HG03066 (cell line): ENCODE measurements around the gene EIF2AK2.

Experiments used
- ATAC-seq: cut with Tn5 transposase; IDR thresholded peaks from one replicate; pipeline ENCODE4 v1.9.1; 2021; ENCODE audit warnings: low read depth; ENCODE audit not compliant: unreplicated experiment

Gene EIF2AK2

DNA sequence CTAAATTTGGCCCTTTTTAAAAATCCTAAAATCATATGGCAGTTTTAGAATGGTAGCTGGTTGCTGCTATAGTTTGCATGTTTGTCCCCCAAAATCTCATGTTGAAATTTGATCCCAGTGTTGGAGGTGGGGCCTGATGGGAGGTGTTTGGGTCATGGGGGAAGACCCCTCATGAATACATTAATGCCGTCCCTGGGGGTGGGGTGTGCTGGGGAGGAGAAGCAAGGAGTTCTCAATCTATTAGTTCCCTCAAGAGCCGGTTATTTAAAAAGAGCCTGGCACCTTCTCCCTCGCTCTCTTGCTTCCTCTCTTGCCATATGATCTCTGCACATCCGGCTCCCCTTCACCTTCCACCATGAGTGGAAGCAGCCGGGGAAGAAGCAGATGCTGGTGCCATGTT is 51.6 kb downstream of the EIF2AK2 start:
- ATAC-seq = no peak

DNA sequence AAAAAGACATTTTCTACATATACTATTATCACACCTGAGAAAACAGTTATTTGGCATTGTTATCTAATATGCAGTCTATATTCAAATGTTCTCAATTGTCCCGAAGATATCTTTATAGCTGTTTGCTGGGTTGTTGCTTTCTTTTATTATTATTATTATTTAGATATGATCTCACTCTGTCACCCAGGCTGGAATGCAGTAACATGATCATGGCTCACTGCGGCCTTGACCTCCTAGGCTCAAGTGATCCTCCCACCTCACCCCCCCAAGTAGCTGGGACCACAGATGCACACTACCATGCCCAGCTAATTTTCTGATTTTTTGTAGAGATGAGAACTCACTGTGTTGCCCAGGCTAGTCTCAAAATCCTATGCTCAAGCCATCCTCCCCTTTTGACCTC is 52.6 kb downstream of the EIF2AK2 start:
- ATAC-seq = no peak

DNA sequence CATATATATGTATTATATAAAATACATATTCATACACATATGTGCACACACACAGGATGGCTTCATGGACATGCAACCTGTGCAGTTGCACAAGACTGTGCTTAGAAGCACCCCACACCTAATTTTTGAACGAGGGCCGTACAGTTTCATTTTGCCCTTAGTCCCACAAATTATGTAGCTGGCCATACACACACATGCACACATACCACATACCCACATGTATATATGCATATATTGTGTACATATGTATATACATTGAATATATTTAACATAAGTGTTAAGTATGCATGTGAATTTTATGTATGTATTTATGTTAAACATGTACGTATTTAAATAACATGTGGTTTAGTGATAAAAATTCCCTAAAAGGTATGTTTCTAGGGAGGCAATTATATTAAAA is 54.2 kb downstream of the EIF2AK2 start:
- no peak for ATAC-seq

DNA sequence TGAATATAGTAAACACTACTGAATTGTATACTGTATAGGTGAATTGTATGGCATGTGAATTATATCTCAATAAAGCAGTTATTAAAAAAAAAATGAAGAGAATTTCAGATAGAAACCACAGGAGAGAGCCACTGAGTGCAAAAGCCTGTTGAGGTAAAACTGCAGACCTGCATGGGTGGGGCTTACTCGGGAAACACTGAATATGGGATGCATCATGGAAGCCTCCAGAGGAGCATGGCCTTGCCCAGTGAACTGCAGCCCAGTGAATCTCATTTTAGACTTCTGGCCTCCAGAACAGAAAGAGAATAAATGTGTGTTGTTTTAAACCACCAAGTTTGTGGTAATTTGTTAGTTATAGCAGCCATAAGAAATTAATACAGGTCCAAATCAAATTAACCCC is 56.7 kb downstream of the EIF2AK2 start:
- ATAC-seq = no peak

DNA sequence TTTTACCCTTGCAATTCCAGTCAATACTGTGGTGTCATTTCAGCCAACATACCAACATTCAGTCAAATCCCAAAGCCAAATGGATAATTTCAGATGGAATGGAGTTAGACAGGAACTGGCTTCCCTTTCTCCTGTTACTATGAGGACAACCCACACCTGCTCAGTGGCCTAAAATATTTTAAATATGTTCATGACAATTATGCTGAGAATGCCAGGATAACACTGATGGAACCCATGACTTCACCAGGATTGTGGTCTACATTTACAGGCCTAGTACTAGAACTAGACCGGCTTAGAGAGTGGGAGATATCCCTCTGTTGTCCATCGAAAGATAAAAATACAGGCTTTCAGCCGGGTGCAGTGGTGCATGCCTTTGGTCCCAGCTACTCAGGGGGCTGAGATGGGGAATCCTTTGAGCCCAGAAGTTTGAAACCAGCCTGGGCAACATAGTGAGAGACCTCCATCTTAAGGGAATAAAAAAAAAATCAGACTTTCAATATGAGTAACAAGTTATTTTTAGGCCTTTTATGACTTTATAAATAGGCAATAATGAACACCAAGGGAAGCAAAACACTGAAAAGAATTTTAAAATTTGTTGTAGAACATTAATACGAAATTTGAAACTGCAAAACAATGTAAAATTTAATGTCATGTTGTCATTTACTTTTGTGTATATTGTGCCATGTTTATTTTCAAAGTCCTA is 58.2 kb downstream of the EIF2AK2 start:
- ATAC-seq = no peak

DNA sequence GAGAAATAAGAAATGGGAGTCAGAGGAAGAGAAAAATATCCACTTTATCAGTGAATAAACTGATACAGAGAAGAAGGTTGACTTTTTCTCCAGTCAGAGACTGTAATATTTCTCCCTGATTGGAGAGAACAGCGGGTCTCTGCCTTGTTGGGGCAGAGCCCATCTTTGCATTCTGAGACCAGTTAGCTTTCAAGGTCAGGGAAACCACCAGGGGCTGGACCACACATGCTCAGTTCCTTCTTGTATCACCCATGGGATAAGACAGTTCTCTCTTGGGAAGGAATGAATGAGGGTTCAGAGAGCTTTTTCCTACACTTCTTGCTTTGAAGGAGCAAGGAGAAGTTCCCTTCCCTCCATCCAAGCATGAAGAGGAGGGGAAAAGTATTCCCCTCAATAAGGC is 60.2 kb downstream of the EIF2AK2 start:
- no peak for ATAC-seq

DNA sequence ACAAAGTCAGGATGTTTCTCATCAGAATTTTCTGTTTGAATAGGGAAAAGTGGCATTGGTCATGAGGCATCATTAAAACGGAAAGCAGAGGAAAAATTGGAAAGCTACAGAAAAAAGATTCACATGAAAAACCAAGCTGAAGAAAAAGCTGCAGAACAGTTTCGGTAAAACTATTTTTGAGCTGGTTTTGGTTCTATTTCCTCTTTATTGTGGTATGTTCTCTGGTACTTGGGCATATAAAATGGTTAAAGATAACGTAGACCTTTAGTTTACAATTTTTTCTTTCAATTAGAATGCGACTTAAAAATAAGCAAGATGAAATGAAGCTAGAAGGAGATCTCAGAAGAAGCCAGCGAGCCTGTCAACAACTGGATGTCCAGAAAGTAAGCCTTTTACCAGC is 64.9 kb downstream of the EIF2AK2 start:
- ATAC-seq = peak; percentile 59

DNA sequence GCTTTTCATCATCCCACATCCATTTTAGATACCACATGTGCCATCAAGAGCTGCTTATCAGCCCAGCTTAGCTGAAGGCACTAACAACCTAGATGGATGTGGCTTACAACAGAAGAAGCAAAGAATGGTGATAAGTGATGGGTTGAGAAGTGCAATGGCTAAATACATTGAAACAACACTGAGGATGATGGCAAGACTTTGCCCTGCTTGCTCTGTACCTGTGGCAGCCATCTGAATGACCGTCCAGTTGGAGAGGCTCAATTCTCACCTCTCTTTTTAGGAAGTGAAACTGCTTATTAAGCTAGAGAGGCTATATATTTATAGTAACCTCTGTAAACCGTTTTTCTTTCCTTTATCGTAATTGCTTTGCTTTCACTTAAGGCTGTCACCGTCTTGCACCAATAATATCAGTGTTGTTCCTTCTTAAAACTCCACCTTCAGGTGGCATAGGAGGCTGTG is 66.7 kb downstream of the EIF2AK2 start:
- peak; percentile 71 for ATAC-seq

DNA sequence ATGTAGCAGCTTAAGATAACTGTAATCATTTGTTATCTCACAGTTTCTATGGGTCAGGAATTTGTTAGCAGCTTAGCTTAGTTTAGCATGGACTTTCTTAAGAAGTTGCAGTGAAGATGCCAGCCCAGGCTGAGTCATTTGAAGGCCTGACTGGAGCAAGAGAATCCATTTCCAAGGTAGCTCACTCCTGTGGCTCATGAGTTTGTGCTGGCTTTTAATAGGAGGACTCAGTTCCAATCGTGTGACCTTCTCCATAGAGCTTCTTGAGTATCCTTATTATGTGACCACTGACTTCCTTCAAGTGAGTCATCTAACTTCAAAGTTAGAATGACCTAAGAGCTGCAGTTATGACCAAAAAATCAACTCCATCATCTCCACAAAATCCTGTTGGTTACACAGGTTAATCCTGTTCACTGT is 71.0 kb downstream of the EIF2AK2 start:
- ATAC-seq = no peak

DNA sequence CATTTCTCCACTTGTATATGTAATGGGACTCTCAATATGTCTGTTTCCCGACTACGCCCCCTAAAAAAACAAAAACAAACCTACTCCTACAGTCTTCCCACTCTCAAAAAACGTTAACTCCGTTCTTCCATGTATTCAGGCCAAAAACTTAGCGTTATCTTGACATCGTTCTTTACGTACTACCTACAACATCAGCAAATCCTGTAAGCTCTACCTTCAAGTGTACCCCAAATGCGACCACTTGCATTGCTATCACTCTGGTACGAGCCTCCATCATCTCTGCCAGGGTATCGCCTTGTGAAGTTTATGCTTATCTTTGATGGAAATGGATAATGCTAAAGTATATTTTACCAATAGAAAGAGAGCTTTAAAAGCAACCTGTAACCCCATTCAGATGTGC is 72.0 kb downstream of the EIF2AK2 start:
- ATAC-seq = no peak

DNA sequence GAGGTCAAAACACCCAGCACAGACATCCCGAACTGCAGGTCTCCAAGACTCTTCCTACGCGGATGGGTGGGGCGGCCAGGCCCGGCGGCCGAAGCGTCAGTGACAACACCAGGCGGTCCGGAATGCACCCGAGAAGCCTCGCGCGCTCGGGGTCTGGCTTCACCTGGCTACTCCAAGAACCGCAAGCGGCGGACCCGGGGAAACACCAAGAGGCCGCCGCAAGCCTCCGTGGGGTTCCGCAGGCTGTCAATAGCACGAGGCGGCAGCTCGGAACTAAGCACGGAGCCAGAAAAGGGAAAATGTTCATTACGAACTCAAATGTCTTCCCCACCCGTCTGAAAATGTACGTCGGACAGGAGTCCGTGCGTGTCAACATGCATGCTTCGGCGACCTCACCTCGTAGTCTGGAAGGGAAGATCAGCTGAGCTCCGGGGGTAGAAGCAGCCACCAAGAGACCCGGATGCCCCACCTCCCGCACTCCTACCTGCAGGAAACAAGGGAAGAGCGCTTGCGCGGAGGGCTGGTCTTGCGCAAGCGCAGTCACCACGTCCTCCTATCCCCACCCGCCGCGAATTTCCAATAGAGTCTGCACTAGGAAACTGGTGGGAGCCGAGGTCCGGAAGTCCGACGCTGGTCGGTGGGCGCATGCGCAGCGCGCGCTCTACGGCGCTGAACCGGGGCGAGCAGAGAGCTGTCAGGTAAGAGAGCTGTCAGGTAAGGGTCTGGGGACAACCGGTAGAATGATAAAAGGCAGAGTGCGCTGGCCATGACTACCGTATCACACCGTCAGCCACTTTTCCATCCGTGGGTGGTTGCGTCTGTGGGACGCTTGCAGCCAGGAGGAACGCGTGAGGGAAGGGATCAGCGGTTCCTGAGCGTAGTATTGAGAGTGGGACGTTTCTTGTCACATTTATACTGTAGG is 72.6 kb downstream of the EIF2AK2 start, which contains the start of the genes GPATCH11 and HEATR5B:
GPATCH11 (plus strand) TSS at position 646 of the 922 bp plus-strand sequence. CDS start 3,864 bp downstream, outside the sequence.
HEATR5B (minus strand) TSS at position 500 of the 922 bp plus-strand sequence. CDS start 958 bp downstream, outside the sequence.
- ATAC-seq = peak; percentile 82

DNA sequence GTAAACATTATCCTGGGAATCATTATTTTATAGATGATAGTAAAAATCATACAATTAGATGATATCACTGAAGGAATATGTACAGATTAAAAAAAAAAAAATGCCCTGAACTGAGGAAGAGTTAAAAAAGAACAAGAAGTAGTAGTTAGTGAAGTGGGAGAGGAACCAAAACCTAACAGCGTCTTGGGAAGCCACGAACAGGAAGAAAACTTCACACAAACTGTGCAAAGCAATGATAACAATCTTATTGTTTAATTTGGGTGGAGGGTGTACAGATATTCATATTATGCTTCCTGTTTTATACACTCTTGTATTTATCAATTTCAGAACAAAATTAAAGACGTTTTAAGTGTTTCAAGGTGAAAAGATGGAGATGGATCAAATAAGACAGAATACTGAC is 76.1 kb downstream of the EIF2AK2 start:
- ATAC-seq = no peak

DNA sequence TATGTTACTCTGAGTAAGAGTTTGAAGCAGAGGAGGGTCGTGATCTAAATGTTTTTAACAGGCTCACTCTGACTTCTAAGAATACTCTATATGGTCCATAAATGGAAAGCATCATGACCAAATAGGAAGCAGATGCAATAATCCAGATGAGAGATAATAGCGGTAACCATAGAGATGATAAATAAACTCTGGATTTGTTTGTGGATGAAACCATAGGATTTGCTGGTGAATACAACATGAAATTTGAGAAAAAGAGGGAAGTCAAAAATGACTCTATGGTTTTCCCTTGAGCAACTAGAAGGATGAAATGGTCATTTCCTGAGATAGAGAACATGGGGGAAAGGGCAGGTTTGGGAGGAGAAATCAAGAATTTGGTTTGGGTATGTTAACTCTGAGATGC is 76.5 kb downstream of the EIF2AK2 start:
- ATAC-seq = no peak

DNA sequence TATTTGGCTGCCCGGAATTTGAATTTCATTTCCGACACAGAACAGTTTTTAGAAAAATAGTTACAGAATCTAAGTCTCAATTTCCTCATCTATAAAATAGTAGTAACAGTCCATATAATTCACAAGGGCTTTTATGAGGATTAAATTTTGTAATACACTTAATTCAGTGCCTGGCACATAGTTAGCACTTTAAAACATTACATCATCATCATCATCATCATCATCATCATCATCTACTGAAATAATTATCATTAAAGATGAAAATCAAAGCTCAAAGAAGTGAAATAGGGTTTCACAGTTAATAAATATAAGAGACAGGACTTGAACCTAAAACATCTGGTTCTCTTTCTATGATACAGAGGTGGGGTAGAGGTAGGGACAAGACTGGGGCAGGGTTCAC is 85.8 kb downstream of the EIF2AK2 start:
- no peak for ATAC-seq

DNA sequence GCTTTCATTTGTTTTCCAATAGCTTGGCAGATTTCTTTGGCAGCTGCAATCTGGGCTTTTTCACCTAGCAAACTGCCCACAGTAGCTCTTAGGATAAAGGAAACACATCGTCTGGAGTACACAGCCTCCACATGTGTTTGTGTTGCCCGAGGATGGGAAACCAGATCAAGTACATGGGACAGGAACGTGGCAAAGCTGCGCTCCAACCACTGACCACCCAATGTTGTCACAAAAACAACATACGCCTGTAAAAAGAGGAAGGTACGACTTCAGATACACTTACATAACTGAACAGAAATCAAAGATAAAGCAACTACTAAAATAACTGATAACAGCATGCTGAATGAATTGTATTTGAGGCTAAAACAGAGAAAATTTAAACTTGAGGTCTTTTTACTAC is 88.1 kb downstream of the EIF2AK2 start:
- no peak for ATAC-seq

DNA sequence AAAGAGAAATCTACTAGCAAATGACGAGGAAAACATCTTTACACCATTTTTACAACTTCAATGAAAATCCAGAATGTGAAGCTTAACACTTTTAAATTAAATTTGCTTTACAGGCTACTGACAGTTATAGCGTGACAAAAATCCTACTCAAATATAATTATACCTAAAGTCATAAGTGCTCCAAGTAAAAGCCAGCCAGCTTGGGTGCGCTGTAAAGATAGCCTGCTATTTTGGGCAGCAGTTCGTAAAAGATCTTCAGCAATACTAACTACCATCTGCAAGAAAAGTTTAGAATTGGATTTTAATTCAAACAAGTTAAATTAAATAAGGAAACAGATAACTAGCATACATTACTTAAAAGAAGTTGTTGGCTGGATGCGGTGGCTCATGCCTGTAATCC is 95.0 kb downstream of the EIF2AK2 start:
- no peak for ATAC-seq

DNA sequence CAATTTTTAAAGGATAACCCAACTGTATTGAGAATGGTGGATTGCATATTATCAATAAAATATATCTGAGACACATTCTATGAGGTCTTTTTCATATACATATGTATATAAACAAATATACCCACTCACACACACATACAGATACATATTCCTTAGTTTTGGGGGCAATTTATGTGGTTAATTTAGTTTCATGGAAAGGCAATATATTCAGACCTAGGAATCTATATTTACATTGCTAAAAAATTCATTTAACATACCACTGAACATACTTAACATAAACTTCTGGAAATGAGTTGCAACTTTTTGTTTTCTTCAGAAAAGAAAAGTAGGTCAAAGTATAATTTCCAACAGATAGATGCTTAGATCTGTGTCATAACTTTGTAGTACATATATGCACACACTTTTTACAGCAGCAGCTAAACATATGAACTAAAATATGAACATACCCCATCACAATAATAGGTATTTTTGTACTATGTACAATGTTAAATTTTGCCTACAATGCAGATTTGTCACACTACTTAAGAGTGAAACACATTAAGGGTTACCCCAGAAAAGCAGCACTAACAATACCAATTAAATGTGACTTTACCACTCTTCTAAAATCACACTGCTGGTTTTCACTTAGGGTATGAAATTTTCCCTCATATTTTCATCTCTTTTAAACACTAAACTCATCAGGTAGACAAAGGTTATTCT is 95.6 kb downstream of the EIF2AK2 start:
- ATAC-seq = no peak

DNA sequence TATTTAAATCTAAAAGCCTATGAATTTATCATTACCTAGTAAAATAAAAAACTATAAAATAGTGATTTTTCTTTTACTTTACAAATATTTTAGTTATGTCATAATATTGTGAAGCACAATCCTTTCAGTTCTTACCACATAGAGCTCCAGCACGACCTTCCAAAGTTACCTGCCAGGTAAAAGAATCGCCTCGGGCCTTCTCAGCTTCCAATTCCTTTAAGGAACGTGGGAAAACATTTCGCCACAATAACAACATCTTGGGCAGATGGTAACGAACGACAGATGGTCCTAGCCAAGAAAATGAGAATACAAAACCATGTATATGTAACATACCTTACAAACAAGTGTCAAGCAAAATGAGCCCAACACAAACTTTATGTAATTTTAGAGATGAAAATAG is 96.3 kb downstream of the EIF2AK2 start:
- no peak for ATAC-seq

DNA sequence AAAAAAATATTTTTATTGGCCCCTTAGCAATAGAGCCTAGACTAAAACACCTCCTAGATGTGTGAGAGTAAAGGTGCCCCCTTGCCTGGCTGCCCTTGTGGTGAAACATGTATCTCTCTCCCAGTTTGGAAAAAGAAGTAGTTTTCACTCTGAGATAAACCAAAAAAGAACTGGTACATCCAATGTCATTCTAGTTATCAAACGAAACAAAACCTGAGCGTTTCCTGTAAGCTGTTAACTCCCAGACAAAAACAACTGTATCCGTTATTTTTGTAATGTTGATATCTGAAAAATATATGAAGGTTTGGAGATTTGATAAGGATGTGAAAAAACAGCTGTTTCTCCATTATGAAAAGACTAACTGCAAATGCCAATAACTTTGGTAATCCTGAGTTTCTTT is 96.9 kb downstream of the EIF2AK2 start:
- ATAC-seq = no peak

DNA sequence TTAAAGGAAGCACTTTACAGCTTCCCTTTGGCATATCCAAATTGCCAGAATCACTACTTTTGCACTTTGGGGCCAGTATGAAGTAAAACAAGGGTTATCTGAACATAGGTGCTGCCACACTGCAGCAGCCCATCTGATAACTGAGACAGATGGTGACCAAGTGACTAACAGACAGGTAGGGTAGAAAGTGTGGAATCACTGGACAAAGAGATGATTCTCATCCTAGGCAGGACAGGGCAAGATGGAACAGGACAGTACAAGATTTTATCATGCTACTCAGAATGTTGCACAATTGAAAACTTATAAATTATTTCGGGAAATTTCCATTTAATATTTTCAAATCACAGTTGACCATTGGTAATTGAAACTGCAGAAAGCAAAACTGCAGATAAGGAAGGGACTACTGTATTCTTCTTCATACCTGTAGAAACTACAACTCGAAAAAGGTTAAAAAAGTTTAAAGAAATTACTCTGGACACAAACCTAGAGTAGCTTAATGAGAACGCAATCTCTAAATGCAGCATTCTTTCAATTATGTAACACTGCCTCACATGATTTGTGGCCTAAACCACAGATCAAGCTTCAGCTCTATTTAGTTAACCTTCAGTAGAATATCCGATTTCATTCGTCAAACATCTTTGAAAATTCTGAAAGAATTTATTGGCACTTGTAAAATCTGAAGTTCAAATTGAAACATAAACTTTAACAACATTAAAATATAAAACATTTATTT is 104.0 kb downstream of the EIF2AK2 start:
- ATAC-seq = no peak
